ENCODE data around the gene ADAMTSL2. TPM values are rescaled to one million over a fixed set of nuclear protein-coding genes. Genes with fewer than 3 reads are reported as not detected.

The ADAMTSL2 gene
- total and polyA plus RNA-seq, 2 of the 13 experiments (the other 11 are each of a cell fraction or from before 2014, with no cell fraction given): 1.9 to 3.8 TPM

GRCh38 chr9:133489253-133490190, 45.0 kb upstream of the ADAMTSL2 start:
- no peaks in the 10 kb centered on the region for H3K9me3 ChIP-seq (ENCODE audit: low read length)
- in situ Hi-C loops (cut with HindIII; ENCODE audit: extremely low pct_ligation_motif_present, low pct_unique_long_range_greater_than_20kb) (loop anchor here (5.0 kb wide), 3 partner anchors 82 to 302 kb away; partner anchors contain the start of genes SURF1 and SURF2), intact Hi-C loops (cut with micrococcal nuclease; ENCODE audit: unreplicated experiment) (loop anchor here (5.0 kb wide), 1 partner anchor 132 kb away; the partner anchor contains the start of genes SURF1 and SURF2)
- no TSS peak for BruUV-seq (replicated peaks)
- no peaks in the 10 kb centered on the region for H3K36me3 ChIP-seq (replicated peaks in 1 of 2; ENCODE audit: control insufficient read depth in 1 of 2, insufficient read depth in 2 of 2, low read length in 2 of 2)
- no peak overlapping the region for H3K9ac ChIP-seq (ENCODE audit: insufficient read depth, low read depth, low read length)
- no peak overlapping the region for H3K4me2 ChIP-seq (ENCODE audit: low read depth, low read length)
- no peaks in the 10 kb centered on the region for H4K20me1 ChIP-seq (ENCODE audit: insufficient read depth, low read length)
- peaks cover 82% of the 10 kb centered on the region for H3K4me1 ChIP-seq (ENCODE audit: insufficient read depth, low read length)
- CTCF ChIA-PET (ENCODE audit: low intra/inter-chr PET ratio, low total read pairs): no interaction called here
- no peak overlapping the region for H2AFZ ChIP-seq (ENCODE audit: low read length)
- H3K27me3 ChIP-seq (ENCODE audit: control insufficient read depth in 1 of 2, insufficient read depth in 2 of 2, low read length in 2 of 2): peaks cover 14 to 71% of the 10 kb centered on the region in 2 experiments
- FAIRE-seq (no peak), DNase-seq (ENCODE audit: low spot score) (no peak), ATAC-seq (no peak)
- H3K4me3 ChIP-seq (replicated peaks in 1 of 3; ENCODE audit: insufficient read depth in 1 of 3, low read depth in 2 of 3, low read length in 3 of 3): no peak overlapping the region
- 24% methylated on average over 16 of the region's 19 CpGs for WGBS (ENCODE audit: low lambda C conversion rate)
- H3K27ac ChIP-seq (ENCODE audit: extremely low read length, insufficient read depth, low read length): no peak overlapping the region
- POLR2A ChIA-PET: no interaction called here
- no peaks in the 10 kb centered on the region for H3K79me2 ChIP-seq (ENCODE audit: insufficient read depth, low read length)
- no peak for TF ChIP-seq ZNF781 (CRISPR knock-in tag; IDR thresholded peaks at IDR 0.05; ENCODE audit: borderline replicate concordance, not compliant biosample characterization)
- TF ChIP-seq ATAD3A (CRISPR knock-in tag; IDR thresholded peaks at IDR 0.05): no peak
- TF ChIP-seq ZNF720 (CRISPR knock-in tag; IDR thresholded peaks at IDR 0.05): no peak
- no peak for TF ChIP-seq ZNF3 (CRISPR knock-in tag; IDR thresholded peaks at IDR 0.05)
- TF ChIP-seq ZNF770 (CRISPR knock-in tag; IDR thresholded peaks at IDR 0.05): no peak
- no peak for TF ChIP-seq BCL6 (CRISPR knock-in tag; IDR thresholded peaks at IDR 0.05)
- TF ChIP-seq TFE3 (CRISPR knock-in tag; IDR thresholded peaks at IDR 0.05): no peak
- no peak for TF ChIP-seq CENPBD1 (CRISPR knock-in tag; IDR thresholded peaks at IDR 0.05; ENCODE audit: borderline replicate concordance, low read depth)
- TF ChIP-seq ZNF616 (CRISPR knock-in tag; IDR thresholded peaks at IDR 0.05; ENCODE audit: low read depth): no peak
- TF ChIP-seq ZNF691 (CRISPR knock-in tag; IDR thresholded peaks at IDR 0.05; ENCODE audit: borderline replicate concordance, low read depth): no peak
- TF ChIP-seq HMG20A (CRISPR knock-in tag; IDR thresholded peaks at IDR 0.05; ENCODE audit: borderline replicate concordance): no peak
- TF ChIP-seq ZNF558 (CRISPR knock-in tag; IDR thresholded peaks at IDR 0.05; ENCODE audit: borderline replicate concordance): no peak
- TF ChIP-seq NCOA5 (CRISPR knock-in tag; IDR thresholded peaks at IDR 0.05): no peak
- no peak for TF ChIP-seq TEAD2 (CRISPR knock-in tag; IDR thresholded peaks at IDR 0.05)
- TF ChIP-seq ZBED4 (CRISPR knock-in tag; IDR thresholded peaks at IDR 0.05; ENCODE audit: borderline replicate concordance): no peak
